Karpas-422 (cell line): ENCODE data around the gene RAI14. TPM values are rescaled to one million over a fixed set of nuclear protein-coding genes. Genes with fewer than 3 reads are reported as not detected.

Source experiments
- DNase-seq: peaks from one replicate; pipeline ENCODE4 v3.0.0-alpha.2; 2015
- H2AFZ ChIP-seq: fragments of 200-600 bp; sonication (generic); 2 replicates; pipeline ENCODE4 v1.6.1; 2014; ENCODE audit warnings: antibody characterized with exemption, low read length, mixed read lengths
- H3K27ac ChIP-seq: fragments of 200-600 bp; sonication (generic); 2 replicates; pipeline ENCODE4 v1.5.1; 2014; ENCODE audit warnings: mild to moderate bottlenecking, low read length, moderate library complexity
- H3K27me3 ChIP-seq: fragments of 200-600 bp; sonication (generic); 2 replicates; pipeline ENCODE4 v1.6.1; 2014; ENCODE audit warnings: low read length, mixed read lengths
- H3K36me3 ChIP-seq: fragments of 200-600 bp; sonication (generic); 2 replicates; pipeline ENCODE4 v1.6.1; 2014; ENCODE audit warnings: low read length, mixed read lengths; ENCODE audit not compliant: insufficient read depth
- H3K4me1 ChIP-seq: fragments of 200-600 bp; sonication (generic); 2 replicates; pipeline ENCODE4 v1.6.1; 2014; ENCODE audit warnings: mild to moderate bottlenecking, low read length, mixed read lengths
- H3K4me2 ChIP-seq: fragments of 200-600 bp; sonication (generic); 2 replicates; pipeline ENCODE4 v1.6.1; 2014; ENCODE audit warnings: low read length, low read depth, mild to moderate bottlenecking; ENCODE audit not compliant: poor library complexity, severe bottlenecking
- H3K4me3 ChIP-seq: fragments of 200-600 bp; sonication (generic); 2 replicates; pipeline ENCODE4 v1.5.1; 2014; ENCODE audit warnings: mild to moderate bottlenecking, antibody characterized with exemption, low read length, mixed read lengths
- H3K79me2 ChIP-seq: fragments of 200-600 bp; sonication (generic); 2 replicates; pipeline ENCODE4 v1.6.1; 2014; ENCODE audit warnings: mild to moderate bottlenecking, low read length, mixed read lengths
- H3K9ac ChIP-seq: fragments of 200-600 bp; sonication (generic); 2 replicates; pipeline ENCODE4 v1.6.0; 2014; ENCODE audit warnings: low read length
- H3K9me2 ChIP-seq: fragments of 200-600 bp; sonication (generic), shearing (Covaris generic); replicated peaks from 2 replicates; pipeline ENCODE4 v1.6.0; 2014; ENCODE audit warnings: mild to moderate bottlenecking, low read length, moderate library complexity; ENCODE audit not compliant: insufficient read depth
- H3K9me3 ChIP-seq: fragments of 300-700, 200-600 bp; sonication (generic); 2 replicates; pipeline ENCODE4 v1.6.1; 2014; ENCODE audit warnings: low read length, mixed read lengths
- H4K20me1 ChIP-seq: fragments of 200-600 bp; sonication (generic); 2 replicates; pipeline ENCODE4 v1.6.1; 2014; ENCODE audit warnings: mild to moderate bottlenecking, antibody characterized with exemption, low read length, low read depth; ENCODE audit not compliant: insufficient read depth
- total RNA-seq: library from RNA; depleted of rRNA; stranded (reverse); fragments of >200 nt; shearing (Covaris generic); gene quantifications from 2 replicates; pipeline ENCODE4 v1.2.3, GENCODE V29; 2014; ENCODE audit warnings: low replicate concordance

Gene RAI14
- total RNA-seq, 1 experiment from 2014 or later, result not detected

- no peaks in the 10 kb centered on the region for H3K27me3 ChIP-seq
- H3K9me2 ChIP-seq, result no peaks in the 10 kb centered on the region
- H3K4me3 ChIP-seq, result no peak overlapping the region
- H3K4me1 ChIP-seq, result no peaks in the 10 kb centered on the region
- DNase-seq, result no peak
- no peak overlapping the region for H3K27ac ChIP-seq
- no peaks in the 10 kb centered on the region for H3K9me3 ChIP-seq
- no peak overlapping the region for H3K4me2 ChIP-seq
- H3K9ac ChIP-seq, result no peak overlapping the region
- H3K36me3 ChIP-seq, result no peaks in the 10 kb centered on the region
- no peaks in the 10 kb centered on the region for H3K79me2 ChIP-seq
- H4K20me1 ChIP-seq, result no peaks in the 10 kb centered on the region
- H2AFZ ChIP-seq, result no peak overlapping the region
Observed at GRCh38 chr5:34686762-34687268, 30.7 kb downstream of the RAI14 start.

DNA sequence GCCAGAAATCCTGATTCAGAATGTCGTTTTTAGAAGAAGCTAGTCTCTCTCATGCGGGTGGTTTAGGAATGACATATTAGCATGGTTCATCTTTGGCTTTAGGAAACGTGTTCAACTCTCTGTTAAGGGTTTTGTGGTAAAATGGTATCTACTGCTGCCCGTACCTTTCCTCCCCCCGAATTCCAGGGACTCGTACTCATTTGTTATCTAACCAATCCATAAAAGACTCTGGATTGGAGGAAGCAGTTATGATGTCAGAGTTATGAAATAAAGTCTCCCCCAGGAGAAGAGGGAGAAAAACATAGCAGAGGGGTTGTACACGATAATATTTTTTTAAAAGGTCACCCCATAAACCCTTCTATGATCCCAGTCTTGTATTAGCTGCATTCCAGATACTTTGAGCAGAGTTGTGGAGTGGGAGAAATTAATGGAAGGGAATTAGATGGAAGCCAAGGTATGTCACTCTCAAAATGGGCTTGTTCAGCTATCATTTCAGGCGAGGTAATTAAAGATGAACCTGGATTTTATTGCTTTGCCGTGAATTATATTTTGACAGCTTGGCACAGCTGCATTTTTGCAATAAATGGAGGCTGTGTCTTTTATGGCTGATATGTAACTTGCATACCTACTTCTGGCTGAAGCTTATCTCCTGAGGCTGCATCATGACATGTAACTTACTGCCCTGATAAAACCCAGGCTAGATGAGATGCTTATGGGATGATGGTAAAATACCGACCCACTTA lies 31.3 kb downstream of the RAI14 start:
- no peak overlapping the region for H2AFZ ChIP-seq
- H3K9me3 ChIP-seq, result no peaks in the 10 kb centered on the region
- no peaks in the 10 kb centered on the region for H4K20me1 ChIP-seq
- DNase-seq, result no peak
- H3K27me3 ChIP-seq, result no peaks in the 10 kb centered on the region
- no peak overlapping the region for H3K27ac ChIP-seq
- no peak overlapping the region for H3K4me3 ChIP-seq
- H3K36me3 ChIP-seq, result no peaks in the 10 kb centered on the region
- no peak overlapping the region for H3K4me2 ChIP-seq
- no peaks in the 10 kb centered on the region for H3K9me2 ChIP-seq
- no peaks in the 10 kb centered on the region for H3K79me2 ChIP-seq
- no peaks in the 10 kb centered on the region for H3K4me1 ChIP-seq
- H3K9ac ChIP-seq, result no peak overlapping the region

DNA sequence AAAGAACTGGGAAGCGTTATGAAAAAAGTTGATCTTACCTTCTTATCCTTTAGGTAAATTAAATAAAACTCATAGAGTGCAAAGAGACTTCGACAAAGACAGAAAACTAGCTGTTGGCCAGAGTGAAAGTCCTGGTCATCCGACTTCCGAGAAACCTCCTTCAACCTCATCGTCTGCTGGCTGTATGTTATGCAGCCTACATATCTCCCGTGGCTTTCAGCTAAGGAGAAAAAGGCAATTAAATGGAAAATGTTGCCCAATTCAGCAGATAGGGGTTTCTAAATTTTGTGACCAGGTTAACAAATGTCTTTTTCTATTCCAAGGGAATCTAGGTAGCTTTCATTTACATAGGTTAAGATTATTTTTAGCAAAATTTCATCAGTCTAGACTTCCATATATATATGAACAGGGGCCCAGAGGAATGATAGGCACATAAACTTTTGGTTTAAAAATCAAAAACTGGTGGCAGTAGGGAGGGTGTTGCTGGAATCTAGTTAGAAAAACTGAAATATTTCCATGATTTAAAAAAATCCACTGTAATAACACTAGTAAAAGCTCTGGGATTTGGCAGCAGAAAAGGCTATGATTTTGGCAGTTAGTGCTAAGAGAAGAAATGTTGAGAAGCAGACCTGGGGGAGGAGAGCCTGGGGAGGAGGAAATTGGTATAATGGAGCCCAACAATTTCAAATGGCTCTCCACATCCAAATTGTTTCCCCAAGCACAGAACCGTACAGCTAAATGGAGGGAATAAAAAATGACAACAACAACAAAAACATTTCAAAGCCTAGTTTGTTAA lies 32.1 kb downstream of the RAI14 start:
- Histone ChIP-seq H4K20me1 (no peaks in the 10 kb centered on the region), H3K4me3 (no peak overlapping the region), H3K4me1 (no peaks in the 10 kb centered on the region), H3K27me3 (no peaks in the 10 kb centered on the region), H3K9ac (no peak overlapping the region), H3K79me2 (no peaks in the 10 kb centered on the region), H3K9me3 (no peaks in the 10 kb centered on the region), H2AFZ (no peak overlapping the region), H3K36me3 (no peaks in the 10 kb centered on the region), H3K27ac (no peak overlapping the region), H3K9me2 (no peaks in the 10 kb centered on the region), H3K4me2 (no peak overlapping the region)
- no peak for DNase-seq

- no peak overlapping the region for H3K4me2 ChIP-seq
- H4K20me1 ChIP-seq, result no peaks in the 10 kb centered on the region
- no peaks in the 10 kb centered on the region for H3K9me3 ChIP-seq
Observed at GRCh38 chr5:34690301-34690700, 34.2 kb downstream of the RAI14 start.

GRCh38 chr5:34690898-34691297 lies 34.8 kb downstream of the RAI14 start:
- H2AFZ ChIP-seq, result no peak overlapping the region
- H3K79me2 ChIP-seq, result no peaks in the 10 kb centered on the region
- H3K4me2 ChIP-seq, result no peak overlapping the region
- no peak overlapping the region for H3K27ac ChIP-seq
- H4K20me1 ChIP-seq, result no peaks in the 10 kb centered on the region
- H3K27me3 ChIP-seq, result no peaks in the 10 kb centered on the region
- no peak overlapping the region for H3K4me3 ChIP-seq
- no peaks in the 10 kb centered on the region for H3K9me2 ChIP-seq
- DNase-seq, result no peak
- H3K4me1 ChIP-seq, result no peaks in the 10 kb centered on the region
- H3K36me3 ChIP-seq, result no peaks in the 10 kb centered on the region
- H3K9me3 ChIP-seq, result no peaks in the 10 kb centered on the region
- no peak overlapping the region for H3K9ac ChIP-seq

More at GRCh38 chr5:34690301-34690700, 34.2 kb downstream of the RAI14 start:
- no peak overlapping the region for H3K9ac ChIP-seq
- no peak overlapping the region for H2AFZ ChIP-seq
- H3K27me3 ChIP-seq, result no peaks in the 10 kb centered on the region
- no peak for DNase-seq
- no peak overlapping the region for H3K4me3 ChIP-seq
- H3K79me2 ChIP-seq, result no peaks in the 10 kb centered on the region
- no peaks in the 10 kb centered on the region for H3K9me2 ChIP-seq
- no peaks in the 10 kb centered on the region for H3K36me3 ChIP-seq
- no peak overlapping the region for H3K27ac ChIP-seq
- H3K4me1 ChIP-seq, result no peaks in the 10 kb centered on the region

DNA sequence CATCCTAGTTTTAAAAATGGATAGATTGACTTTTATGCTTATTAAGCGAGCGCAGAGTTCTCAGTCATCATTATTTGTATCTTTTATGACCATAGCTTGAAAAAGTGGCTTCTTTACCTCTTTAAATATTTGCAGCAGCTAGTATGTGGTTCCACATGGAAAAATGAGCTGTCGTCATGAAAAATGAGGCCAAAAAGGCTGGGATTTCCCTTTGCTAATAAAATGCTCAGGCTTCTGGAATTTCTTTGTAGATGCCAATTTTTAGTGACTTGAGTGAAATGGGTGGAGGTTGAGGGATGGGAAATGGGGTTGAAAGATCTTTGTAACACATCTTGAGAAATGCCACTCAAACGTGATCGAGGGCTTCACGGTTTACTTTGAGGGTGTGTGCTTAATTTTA lies 35.2 kb downstream of the RAI14 start:
- Histone ChIP-seq H3K9me3 (no peaks in the 10 kb centered on the region), H3K79me2 (no peaks in the 10 kb centered on the region)

DNA sequence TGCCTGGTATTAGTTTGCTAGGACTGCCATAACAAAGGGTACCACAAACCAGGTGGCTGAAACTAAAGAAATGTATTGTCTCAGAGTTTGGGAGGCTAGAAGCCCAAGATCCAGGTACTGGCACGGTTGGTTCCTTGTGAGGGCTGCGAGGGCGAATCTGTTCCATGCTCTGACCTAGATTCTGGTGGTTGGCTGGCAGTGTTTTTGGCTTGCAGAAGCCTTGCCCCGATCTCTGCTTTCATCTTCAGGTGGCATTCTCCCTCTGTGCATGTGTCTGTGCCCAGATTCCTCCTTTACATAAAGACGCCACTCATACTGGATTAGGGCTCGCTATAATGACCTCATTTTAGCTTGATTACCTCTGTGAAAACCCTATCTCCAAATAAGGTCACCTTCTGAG lies 36.7 kb downstream of the RAI14 start:
- Histone ChIP-seq H3K27me3 (no peaks in the 10 kb centered on the region), H2AFZ (no peak overlapping the region), H3K36me3 (no peaks in the 10 kb centered on the region), H3K4me2 (no peak overlapping the region), H3K9ac (no peak overlapping the region), H3K4me3 (no peak overlapping the region), H4K20me1 (no peaks in the 10 kb centered on the region), H3K9me3 (no peaks in the 10 kb centered on the region), H3K9me2 (no peaks in the 10 kb centered on the region), H3K4me1 (no peaks in the 10 kb centered on the region), H3K27ac (no peak overlapping the region), H3K79me2 (no peaks in the 10 kb centered on the region)
- DNase-seq, result no peak

More for the DNA sequence above, 35.2 kb downstream of the RAI14 start:
- no peak overlapping the region for H3K4me3 ChIP-seq
- no peak overlapping the region for H3K9ac ChIP-seq
- no peaks in the 10 kb centered on the region for H3K27me3 ChIP-seq
- no peak overlapping the region for H3K4me2 ChIP-seq
- no peak overlapping the region for H2AFZ ChIP-seq
- H3K9me2 ChIP-seq, result no peaks in the 10 kb centered on the region
- no peaks in the 10 kb centered on the region for H3K4me1 ChIP-seq
- H4K20me1 ChIP-seq, result no peaks in the 10 kb centered on the region
- no peaks in the 10 kb centered on the region for H3K36me3 ChIP-seq
- DNase-seq, result no peak
- H3K27ac ChIP-seq, result no peak overlapping the region

DNA sequence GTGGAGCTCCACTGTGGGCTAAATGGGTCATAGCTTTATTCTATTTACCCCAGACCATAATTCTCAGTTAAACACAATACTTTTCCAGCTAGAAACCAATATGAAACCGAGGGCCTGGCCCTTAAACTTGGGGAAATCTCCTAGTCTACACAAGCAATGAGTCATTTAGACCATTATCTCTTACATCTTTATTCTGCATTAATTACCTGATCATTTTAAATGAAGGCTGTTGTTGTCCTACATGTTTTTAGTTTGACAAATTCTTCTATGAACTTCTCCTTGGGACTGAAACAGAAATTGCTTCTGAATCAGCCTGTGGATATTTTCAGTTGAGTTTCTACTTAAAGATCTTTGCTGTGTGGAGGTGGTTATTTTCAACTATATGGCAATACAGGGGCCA lies 37.9 kb downstream of the RAI14 start:
- no peak overlapping the region for H3K27ac ChIP-seq
- no peaks in the 10 kb centered on the region for H3K9me3 ChIP-seq
- H3K4me1 ChIP-seq, result no peaks in the 10 kb centered on the region
- DNase-seq, result no peak
- H3K9ac ChIP-seq, result no peak overlapping the region
- no peaks in the 10 kb centered on the region for H4K20me1 ChIP-seq
- H3K4me3 ChIP-seq, result no peak overlapping the region
- H3K9me2 ChIP-seq, result no peaks in the 10 kb centered on the region
- H3K36me3 ChIP-seq, result no peaks in the 10 kb centered on the region
- no peak overlapping the region for H2AFZ ChIP-seq
- no peaks in the 10 kb centered on the region for H3K79me2 ChIP-seq
- no peak overlapping the region for H3K4me2 ChIP-seq
- no peaks in the 10 kb centered on the region for H3K27me3 ChIP-seq
